Hematopoietic multipotent progenitor cell treated with erythropoietin and hydrocortisone succinate and interleukin-3 and kit ligand, for 15 days (in vitro differentiated cells): ENCODE results near the gene RASD2.
"Not testable (repeated sequence)": the region's sequence is repeated elsewhere in the genome, so short reads cannot be mapped to it uniquely, and the experiment has no call there.

Source experiments
- DNase-seq: peaks from one replicate; pipeline ENCODE4 v3.0.0-alpha.2; 2015; ENCODE audit warnings: low spot score

Gene RASD2

DNA sequence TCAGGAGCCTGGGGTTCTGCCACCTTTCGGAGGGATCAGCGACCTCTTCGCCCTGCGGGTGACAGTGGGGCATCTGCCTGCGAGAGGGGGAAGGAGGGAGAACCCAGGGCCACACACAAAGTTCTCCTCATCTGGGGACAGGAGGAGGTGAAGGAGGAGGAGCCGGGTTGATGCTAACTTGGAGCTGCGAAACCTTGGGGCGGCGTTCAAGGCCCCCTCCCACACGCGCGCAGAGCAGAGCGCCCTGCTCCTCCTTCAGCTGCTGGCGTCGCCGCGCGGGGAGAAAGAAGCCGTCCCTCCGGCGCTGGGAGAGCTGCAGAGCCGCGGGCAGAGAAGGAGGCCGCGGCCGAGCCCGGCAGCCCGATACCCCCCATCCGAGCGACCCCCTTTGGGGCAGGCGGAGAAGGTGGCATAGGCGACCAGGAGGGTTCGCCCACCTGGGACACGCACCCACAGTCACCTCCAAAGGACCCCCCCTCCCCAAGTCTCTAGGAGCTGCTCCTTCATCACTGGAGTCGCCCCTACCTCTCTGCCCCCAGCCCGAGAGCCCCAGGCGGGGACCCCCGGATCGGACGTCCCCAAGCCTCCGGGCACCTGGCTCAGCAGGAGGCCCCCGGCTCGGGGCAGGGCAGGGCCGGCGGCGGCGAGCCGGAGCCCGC lies at the start of gene RASD2:
Gene RASD2, plus strand, starts transcription at position 237 of the 659 bp plus-strand sequence. CDS start 5,979 bp downstream, outside the sequence.
- no peak for DNase-seq

DNA sequence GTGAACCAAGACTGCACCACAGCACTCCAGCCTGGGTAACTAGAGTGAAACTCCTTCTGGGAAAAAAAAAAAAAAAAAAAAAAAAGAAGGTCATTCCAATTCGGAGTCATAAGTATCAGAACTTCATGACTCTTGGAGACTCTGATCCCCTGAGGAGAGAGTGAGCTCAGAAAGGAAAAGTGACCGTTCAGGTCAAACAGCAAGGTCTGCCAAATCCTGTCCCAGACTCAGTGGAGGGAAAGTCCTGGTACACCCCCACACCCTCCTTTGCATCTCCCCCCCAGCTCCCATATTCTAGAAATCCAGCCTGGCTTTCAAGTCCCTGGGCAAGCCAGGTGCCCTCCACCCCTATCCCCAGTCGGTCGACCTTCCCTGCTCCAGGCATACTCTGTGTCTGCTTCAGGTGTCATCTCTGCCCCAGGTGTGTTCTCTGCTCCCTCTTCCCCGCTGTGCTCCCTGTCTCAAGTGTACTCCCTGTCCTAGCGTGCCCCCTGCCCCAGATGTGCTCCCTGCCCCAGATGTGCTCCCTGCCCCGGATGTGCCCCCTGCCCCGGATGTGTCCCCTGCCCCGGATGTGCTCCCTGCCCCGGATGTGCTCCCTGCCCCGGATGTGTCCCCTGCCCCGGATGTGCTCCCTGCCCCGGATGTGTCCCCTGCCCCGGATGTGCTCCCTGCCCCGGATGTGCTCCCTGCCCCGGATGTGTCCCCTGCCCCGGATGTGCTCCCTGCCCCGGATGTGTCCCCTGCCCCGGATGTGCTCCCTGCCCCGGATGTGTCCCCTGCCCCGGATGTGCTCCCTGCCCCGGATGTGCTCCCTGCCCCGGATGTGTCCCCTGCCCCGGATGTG lies 49.3 kb upstream of the RASD2 start:
- not testable (repeated sequence) for DNase-seq

- DNase-seq = no peak
Observed at GRCh38 chr22:35491908-35492380, 48.7 kb upstream of the RASD2 start.

DNA sequence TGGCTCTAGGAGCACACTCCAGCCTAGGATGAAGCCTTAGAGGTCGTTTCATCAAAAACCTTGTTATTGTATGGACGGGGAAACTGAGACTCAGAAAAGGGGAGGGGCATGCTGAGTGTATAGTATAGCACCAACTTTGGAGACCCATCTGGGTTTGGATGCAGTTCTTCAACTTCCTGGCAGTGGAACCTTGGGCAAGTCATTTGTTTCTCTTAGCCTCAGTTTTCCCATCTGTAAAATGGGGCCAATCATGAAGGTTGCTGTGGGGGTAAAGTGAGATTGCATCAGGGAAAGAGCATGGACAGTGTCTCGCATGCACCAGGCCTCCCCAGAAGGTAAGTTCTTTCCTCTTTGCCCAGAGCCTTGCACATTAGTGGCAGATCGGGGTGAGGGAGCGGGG lies 47.6 kb upstream of the RASD2 start:
- DNase-seq = no peak

GRCh38 chr22:35495711-35496110 lies 44.9 kb upstream of the RASD2 start:
- DNase-seq = not testable (repeated sequence)

DNA sequence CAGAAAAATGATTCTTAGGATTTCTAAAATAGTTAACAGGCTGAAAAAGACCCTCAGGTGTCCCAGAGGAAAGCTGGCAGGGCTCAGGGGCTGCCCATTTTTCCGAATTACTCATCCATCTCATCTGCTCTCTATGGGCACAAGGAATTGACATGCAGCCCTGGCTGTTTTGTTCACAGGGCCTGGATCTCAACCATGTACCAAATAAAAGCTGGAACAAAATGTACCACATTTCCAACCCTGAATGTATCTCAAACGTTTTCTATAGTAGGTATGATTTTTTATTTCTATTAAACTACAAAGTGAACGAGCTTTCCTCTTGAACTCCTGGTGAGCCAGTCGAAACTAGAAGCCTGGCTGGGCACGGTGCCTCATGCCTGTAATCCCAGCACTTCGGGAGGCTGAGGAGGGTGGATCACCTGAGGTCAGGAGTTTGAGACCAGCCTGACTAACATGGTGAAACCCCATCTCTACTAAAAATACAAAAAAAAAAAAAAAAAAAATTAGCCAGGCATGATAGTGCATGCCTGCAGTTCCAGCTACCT lies 43.8 kb upstream of the RASD2 start:
- DNase-seq = no peak

GRCh38 chr22:35498026-35498800 lies 42.4 kb upstream of the RASD2 start:
- no peak for DNase-seq

- DNase-seq = no peak
Observed at GRCh38 chr22:35502836-35503235, 37.8 kb upstream of the RASD2 start.

GRCh38 chr22:35505399-35506258 lies 35.0 kb upstream of the RASD2 start:
- DNase-seq = no peak

- DNase-seq = no peak
Observed at GRCh38 chr22:35506259-35506570, 34.4 kb upstream of the RASD2 start.

GRCh38 chr22:35507851-35508250 lies 32.8 kb upstream of the RASD2 start:
- not testable (repeated sequence) for DNase-seq

DNA sequence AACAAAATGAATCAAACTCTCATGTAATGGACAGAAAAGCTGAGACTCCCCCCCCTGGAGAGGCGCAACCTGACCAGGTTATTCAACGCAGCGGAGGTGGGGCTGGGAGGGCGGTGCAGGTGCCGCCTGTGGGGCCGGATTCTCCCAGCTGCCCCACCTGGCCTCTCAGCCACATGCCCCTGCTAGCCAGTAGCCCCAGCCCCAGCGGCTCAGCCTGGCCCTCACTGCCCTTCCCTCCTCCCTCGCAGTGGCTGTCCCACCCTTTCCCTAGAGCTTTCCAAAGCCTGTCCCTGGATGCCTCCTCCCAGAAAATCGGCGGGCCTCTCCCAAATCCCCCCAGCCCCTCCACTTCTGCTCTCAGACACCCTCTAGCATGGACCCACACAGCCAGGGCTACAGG lies 31.2 kb upstream of the RASD2 start:
- DNase-seq = no peak

- DNase-seq = no peak
Observed at GRCh38 chr22:35509960-35510359, 30.7 kb upstream of the RASD2 start.

DNA sequence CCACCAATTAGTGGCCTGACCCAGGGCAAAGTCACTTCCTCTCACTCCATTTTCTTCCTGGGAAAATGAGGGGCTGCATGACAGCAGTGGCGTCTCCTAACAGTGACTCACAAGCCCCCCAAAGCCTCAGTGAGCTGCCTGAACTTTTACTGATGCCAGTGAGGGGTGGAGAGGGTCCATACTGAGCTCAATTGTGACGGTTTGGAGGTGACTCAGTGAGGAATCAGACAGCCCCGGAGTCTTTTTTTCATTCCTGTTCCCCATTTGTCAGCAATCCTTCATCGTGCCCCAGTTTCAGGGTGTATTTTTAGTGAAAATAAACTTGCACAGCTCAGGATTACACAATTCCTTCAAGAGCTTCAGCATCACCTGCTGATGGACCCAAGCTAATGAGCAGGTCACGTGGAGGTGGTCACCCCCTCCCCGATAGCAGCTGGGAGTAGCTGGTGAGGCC lies 30.1 kb upstream of the RASD2 start:
- no peak for DNase-seq

DNA sequence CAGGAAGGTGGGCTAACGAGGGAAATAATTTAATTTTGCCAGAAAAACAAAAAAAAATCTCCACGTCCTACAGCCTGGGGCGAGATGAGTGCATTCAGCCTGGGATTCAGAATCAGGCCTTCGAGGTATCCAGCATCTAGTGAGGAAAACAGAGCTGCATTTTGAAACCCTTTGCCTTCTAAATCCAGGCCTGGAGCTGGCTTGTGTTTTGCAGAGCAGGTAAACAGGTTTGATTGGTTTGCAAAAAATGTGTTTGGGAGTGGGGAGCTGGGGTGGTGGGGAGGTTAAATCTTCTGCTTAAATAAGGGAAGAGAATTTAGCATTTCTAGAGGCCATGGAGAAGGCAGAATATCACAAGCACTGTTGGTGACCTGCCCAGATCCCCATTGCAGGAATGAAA lies 29.7 kb upstream of the RASD2 start:
- DNase-seq = no peak

DNA sequence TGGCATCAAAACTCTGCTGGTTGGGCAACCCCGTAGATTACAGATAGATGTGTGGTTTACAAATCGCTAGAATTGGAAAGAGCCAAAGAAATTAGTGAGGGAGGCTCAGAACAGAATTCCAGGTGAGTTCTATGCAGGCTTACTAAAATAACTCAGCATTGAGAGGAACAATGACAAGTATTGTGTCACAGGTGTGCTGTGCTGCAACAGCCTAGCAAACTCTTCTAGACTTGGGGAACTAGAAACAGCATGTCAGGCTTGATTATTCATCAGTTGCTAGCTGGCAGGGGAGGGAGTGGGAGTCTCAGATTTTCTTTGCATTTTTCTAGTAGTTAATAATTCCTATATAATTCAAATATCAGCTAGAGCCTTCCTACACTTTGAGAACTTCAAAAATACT lies 26.3 kb upstream of the RASD2 start:
- DNase-seq = no peak

- DNase-seq = not testable (repeated sequence)
Observed at GRCh38 chr22:35515952-35516351, 24.7 kb upstream of the RASD2 start.

GRCh38 chr22:35516723-35517122 lies 23.9 kb upstream of the RASD2 start:
- DNase-seq = no peak

GRCh38 chr22:35517207-35517606 lies 23.4 kb upstream of the RASD2 start:
- DNase-seq = no peak

GRCh38 chr22:35517769-35518530 lies 22.7 kb upstream of the RASD2 start:
- no peak for DNase-seq

DNA sequence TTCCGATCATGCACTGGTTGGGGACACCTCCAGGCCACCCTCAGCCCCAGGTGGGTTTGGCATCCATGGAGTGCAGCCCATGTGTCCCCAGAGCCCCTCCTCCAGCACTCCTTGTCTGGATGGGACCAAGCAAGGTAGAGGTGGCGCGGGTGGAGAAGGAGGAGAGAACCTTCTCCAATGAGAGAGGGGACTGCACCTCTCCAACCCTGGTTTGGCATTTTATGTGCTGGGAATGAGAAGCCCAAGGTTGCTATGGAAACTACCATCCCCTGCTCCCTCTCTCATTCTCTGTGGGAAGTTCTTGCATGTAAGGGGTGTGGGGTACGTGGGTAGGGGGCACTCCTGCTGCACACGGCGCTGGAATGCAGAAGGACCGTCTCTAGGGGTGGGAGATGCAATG lies 21.8 kb upstream of the RASD2 start:
- no peak for DNase-seq
